ENCODE measurements around the gene CEACAM16.

GRCh38 chr19:44706506-44707236, 7.7 kb downstream of the CEACAM16 start:
- TF ChIP-seq, protein P1, sequence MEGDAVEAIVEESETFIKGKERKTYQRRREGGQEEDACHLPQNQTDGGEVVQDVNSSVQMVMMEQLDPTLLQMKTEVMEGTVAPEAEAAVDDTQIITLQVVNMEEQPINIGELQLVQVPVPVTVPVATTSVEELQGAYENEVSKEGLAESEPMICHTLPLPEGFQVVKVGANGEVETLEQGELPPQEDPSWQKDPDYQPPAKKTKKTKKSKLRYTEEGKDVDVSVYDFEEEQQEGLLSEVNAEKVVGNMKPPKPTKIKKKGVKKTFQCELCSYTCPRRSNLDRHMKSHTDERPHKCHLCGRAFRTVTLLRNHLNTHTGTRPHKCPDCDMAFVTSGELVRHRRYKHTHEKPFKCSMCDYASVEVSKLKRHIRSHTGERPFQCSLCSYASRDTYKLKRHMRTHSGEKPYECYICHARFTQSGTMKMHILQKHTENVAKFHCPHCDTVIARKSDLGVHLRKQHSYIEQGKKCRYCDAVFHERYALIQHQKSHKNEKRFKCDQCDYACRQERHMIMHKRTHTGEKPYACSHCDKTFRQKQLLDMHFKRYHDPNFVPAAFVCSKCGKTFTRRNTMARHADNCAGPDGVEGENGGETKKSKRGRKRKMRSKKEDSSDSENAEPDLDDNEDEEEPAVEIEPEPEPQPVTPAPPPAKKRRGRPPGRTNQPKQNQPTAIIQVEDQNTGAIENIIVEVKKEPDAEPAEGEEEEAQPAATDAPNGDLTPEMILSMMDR (IDR thresholded peaks at IDR 0.05; ENCODE audit: low read depth, low read length, poor library complexity, severe bottlenecking), result no peak
- TF ChIP-seq EZH2phosphoT487 (IDR thresholded peaks at IDR 0.05; ENCODE audit: borderline replicate concordance, low read length), result no peak
